Myocyte (in vitro differentiated cells): Measurements from ENCODE around the gene NHEJ1. TPM values are rescaled to one million over a fixed set of nuclear protein-coding genes. Genes with fewer than 3 reads are reported as not detected.

Source experiments
- DNase-seq: peaks from one replicate; pipeline ENCODE4 v3.0.0-alpha.2; 2012; ENCODE audit warnings: low read depth
- total RNA-seq: library from RNA; depleted of rRNA; stranded (reverse); fragments of >200 nt; gene quantifications from 2 replicates; pipeline ENCODE4 v1.2.3, GENCODE V29; 2014

Gene NHEJ1
- total RNA-seq, 1 donor from 2014 or later, result 13.6 TPM

DNA sequence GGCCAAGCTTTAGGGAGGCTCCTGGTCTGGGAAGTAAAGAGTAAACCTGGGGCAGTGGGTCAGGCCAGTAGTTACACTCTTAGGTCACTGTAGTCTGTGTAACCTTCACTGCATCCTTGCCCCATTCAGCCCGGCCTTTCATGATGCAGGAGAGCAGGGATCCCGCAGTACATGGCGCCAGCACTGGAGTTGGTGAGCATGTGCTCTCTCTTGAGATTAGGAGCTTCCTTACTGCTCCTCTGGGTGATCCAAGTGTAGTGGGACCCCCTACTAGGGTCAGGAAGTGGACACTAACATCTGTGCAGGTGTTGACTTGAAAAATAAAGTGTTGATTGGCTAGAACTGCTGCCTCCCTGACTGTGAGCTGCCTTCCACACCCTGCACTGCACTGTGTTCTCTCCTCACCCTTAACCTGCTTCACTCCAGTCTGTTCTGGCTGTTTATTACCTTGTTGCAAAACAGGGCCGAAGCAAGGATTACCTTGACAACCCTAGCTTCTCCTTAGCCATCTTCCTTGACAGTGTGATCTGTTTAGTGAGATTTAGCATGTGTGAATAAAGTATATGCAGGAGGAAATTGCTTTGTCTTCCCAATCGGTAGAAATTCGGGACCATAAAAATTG lies 22.6 kb upstream of the NHEJ1 start:
- DNase-seq, result no peak

DNA sequence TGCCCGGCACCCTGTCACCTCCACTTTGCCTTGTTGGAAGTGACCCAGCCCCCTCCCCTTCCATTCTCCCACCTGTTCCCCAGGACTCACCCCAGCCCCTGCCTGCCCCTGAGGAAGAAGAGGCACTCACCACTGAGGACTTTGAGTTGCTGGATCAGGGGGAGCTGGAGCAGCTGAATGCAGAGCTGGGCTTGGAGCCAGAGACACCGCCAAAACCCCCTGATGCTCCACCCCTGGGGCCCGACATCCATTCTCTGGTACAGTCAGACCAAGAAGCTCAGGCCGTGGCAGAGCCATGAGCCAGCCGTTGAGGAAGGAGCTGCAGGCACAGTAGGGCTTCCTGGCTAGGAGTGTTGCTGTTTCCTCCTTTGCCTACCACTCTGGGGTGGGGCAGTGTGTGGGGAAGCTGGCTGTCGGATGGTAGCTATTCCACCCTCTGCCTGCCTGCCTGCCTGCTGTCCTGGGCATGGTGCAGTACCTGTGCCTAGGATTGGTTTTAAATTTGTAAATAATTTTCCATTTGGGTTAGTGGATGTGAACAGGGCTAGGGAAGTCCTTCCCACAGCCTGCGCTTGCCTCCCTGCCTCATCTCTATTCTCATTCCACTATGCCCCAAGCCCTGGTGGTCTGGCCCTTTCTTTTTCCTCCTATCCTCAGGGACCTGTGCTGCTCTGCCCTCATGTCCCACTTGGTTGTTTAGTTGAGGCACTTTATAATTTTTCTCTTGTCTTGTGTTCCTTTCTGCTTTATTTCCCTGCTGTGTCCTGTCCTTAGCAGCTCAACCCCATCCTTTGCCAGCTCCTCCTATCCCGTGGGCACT lies 21.9 kb upstream of the NHEJ1 start:
- no peak for DNase-seq

DNA sequence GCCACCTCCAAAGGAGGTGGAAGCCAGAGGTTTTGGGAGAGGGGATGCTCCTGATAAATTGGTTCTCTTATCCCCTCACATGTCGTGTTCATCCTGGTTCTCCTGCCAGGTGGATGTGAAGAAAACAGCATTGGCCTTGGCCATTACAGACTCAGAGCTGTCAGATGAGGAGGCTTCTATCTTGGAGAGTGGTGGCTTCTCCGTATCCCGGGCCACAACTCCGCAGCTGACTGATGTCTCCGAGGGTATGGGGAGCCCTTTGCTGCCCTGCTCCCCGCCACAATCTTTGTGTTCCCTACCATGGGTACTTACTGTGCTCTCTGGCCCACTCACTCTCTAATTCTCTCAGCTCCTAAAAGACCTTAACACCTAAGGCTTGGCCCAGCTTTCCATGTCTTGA lies 20.9 kb upstream of the NHEJ1 start:
- DNase-seq, result no peak

DNA sequence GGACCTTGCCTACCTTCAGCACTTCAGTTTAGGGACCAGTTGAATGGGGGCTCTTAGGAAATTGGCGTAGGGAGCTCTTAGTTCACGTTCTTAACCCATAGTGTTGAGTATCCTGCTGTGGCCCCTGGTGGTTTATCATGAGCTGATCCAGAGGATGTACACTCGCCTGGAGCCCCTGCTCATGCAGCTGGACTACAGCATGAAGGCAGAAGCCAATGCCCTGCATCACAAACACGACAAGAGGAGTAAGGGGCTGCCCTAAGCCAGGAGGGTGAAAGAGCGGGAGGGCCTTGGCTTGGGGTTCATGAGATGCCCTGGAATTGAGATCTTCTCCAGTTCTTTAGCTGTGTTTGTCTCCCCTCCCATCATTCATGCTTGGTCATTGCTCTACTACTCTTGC lies 20.3 kb upstream of the NHEJ1 start:
- DNase-seq, result no peak

DNA sequence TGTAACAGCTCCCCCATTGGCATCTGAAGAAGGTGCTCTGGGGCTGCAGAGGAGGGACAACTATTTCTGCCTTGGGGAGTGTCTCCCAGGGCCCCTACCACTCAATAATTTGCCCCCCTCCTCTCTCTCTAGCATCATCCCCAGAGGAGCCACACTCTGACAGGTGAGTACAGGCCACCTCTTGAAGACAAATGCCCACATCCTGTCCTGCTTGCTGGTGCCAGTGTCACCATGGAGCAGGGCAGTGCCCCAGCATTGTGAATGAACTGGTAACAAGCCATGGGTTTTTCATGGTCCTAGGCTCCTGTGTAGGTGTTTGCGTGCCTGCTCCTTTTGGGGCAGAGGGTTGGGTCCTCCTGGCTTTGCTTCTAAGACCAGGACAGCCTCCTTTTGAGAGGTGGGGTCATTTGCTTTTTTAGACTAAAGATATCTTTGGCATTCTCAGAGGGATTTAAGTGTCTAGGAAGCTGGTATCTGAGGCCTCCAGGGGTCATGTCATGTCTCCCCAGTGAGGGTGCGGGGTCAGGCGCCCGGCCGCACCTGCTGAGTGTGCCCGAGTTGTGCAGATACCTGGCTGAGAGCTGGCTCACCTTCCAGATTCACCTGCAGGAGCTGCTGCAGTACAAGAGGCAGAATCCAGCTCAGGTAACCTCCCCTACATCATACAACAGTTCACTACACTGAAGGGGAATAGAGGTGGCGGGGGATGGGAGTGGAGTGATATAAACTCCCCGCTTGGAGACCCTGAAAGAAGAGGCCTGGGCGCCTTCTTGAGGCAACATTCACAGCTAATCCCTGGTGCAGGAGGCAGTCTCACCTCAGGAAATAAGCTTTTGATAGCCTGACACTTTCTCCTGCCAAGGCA lies 19.2 kb upstream of the NHEJ1 start:
- DNase-seq, result no peak

DNA sequence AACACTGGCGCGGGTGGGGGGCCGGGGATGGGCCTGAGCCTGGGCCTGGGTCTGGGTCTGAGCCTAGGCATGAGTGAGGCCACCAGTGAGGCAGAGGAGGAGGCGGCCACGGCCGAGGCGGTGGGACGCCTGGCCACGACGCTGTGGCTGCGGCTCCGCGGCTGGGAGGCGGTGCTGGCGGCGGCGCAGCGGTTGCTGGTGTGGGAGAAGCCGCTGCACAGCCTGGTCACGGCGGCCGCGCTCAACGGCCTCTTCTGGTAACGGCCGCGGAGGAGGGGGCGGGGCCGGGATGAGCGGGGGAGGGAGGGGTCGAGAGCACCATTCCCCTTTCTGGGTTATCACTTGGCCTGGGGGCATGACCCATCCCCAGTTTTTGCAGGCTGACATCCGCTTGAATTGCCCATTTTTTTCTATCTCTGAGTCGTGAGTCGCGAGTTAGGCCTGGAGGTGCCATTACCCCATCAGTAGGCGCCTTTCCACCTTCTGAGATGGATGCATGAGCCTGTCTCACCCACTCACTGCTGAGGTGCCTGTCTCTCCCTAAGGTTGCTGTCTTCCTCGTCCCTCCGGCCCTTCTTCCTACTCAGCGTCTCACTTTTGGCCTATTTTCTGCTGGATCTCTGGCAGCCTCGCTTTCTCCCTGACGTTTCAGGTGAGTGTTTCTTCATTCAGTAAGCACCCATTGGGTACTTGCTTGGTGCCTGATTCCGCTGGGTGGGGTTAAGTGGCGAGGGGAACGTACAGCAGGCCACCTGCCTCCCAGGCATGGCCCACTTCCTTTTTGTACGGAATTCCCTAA lies 18.0 kb upstream of the NHEJ1 start:
- DNase-seq, result peak; percentile 39

DNA sequence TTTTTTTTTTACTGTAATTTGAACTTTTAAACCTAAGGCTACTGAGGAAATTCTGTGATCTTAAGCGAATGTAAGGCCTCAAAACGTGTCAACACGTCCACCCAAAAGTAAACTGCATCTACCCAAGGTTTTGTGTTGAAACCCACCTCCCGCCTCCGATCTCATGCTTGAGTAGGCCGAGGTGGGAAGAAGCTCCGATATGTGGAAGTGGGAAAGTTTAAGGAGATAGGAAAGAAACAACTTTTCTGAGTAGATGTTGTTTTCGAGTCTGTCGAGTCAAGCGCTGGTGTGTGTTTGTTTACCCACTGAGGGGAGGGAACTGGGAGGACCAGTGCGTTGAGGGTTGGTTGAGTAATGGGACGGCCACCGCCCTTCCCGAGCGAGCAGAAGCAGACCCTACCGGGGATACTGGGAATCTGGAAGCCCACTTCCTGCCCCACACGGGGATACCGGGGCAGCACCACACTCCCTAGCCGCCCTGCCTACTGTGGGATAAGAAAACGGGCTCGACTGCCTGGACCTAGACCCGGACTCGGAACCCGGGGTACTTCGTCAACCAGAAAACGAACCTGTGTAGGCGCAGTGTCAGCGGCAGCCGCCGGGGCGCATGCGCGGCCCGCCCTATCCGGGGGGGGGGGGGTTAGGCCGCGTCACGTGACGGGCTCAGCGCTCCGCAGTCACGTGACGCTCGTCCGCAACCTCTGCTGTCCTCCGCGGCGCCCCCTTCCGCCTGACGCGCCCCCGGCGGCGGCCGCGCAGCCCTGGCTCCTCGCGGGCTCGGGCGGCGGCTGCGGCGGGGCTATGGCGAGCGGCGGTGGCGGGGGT lies 17.1 kb upstream of the NHEJ1 start, which contains the start of gene RETREG2:
Gene RETREG2, plus strand, starts transcription at position 724 of the 825 bp plus-strand sequence. Its CDS starts 78 bp downstream, at position 802.
- peak; percentile 89 for DNase-seq

DNA sequence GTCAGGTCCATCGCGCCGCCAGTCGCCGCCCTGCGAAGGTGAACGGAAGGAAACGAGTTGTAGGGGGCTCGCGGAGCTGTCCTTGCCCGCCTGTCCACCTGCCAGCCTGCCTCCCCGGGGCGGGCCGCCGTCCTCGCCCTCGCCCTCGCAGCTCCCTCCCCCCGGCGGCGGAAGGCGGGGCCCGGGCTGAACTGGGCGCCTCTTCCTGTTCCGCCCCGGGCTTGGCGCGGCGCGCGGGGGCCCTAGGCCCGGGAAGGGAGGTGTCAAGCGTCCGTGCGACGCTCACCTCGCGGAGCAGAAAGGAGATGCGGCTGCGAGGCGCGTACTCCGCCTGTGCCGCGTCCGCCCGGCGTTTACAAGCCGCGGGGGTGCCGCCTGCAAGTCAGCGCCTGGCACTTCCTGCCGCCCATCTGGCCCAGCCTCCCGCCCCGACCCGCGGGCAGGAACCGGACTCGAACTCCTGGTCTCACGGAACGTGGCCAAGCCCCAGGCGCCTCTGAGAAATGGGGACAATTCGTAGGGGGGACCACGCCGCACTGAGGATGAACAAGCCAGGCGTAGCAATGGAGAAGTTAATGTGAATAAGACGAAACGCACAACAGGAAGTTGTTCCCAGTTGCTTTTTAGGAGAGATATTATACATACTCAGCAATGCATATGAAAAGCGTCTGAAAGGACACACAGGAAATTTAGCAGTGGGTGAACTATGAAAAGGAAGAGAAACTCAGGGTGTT lies 16.4 kb upstream of the NHEJ1 start, which contains the start of gene CNPPD1:
Gene CNPPD1, minus strand, starts transcription at position 108 of the 734 bp plus-strand sequence. Its CDS starts 97 bp downstream, at position 11.
- DNase-seq, result peak; percentile 87

DNA sequence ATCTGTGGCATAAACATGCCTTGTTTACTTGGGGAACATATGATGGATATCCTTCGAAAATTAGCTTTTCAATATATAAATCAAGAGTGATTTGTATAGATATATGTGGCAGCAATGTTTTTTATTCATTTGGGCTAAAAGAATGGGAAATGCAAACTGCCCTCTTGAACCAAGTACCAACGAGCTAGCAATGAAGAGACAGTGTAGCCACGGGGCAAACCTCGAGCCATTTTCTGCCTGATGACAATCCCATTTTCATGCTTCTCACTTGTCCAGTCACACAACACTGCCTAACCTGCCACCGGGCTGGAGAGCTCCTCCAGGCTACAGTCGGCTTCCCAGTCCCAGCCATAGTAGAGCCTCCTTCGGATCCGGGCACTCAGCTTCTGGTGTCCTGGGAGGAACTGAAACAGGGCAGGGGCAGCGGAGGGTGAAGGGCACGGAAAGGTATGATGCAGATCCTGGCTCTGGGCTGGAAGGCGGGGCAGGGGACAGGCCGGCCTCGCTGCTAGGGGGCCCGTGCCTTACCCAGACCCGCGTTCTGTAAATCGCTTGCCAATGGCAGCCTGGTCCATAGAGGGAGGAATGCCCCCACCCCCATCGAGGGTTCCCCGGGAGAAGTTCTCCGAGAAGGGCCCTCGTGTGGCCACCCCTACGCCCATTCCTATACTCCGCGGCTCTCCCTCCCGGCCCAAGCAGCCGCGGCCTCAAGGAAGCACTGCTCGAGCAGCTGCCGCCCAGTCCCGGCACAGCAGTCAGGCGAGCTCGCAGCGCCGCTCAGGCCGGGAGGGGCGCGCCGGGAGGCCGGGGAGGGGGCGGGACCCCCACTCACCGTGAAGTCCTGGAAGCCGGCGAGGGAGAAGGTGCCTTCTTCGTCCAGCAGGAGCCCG lies 15.6 kb upstream of the NHEJ1 start:
- DNase-seq, result peak; percentile 69

DNA sequence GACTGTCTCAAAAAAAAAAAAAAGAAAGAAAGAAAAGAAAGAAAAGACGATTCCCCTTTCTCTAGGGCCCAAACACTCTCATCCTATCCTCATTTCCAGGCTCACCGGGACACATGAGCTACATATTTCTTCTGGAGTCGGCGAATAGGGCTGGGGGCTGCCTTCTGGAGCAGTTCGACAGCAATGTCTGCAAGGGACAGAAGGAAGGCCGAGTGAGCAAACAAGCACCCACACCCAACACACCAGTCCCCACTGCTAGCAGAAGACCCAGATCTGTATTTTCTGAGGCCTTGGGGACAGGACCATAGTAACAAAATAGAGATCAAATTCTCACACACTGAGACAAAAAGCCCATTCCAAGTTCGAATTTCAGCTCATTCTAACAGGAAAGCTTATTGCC lies 14.9 kb upstream of the NHEJ1 start:
- DNase-seq, result no peak

DNA sequence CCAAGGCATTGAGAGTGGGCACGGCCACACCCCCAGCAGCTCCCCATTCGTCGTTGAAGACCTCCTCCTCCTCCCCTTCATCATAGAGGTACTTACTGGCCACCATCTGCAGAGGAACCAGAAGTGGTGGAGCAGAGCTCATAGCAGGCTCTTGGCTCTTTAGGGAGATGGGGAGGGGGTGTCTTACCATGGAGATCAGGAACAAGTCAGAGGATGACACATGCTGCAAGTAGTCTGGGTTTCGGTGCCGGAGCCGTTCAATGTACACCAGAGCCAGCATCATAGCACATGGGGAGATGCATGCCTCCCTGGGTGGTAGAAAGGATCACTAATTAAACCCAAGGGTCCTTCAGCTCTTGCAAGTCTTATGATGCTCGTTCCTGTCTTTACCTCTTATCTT lies 14.2 kb upstream of the NHEJ1 start:
- no peak for DNase-seq

DNA sequence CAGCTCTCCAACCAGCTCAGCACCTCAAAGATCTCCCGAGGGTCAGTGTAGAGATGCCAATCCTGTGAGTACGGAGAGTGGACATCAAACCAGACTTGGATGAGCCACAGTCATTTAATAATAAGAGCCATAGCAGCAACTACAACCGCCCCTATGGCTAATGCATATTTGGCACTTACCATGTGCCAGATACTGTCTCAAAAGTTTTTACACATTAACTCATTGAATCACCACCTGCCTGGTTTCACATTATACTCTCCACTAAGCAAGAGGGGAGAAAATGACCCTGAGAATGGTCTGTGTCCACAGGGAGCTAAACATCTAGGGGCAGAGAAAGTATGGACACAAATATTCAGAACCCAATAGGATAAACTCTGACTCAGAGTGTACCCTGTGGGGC lies 13.5 kb upstream of the NHEJ1 start:
- no peak for DNase-seq

DNA sequence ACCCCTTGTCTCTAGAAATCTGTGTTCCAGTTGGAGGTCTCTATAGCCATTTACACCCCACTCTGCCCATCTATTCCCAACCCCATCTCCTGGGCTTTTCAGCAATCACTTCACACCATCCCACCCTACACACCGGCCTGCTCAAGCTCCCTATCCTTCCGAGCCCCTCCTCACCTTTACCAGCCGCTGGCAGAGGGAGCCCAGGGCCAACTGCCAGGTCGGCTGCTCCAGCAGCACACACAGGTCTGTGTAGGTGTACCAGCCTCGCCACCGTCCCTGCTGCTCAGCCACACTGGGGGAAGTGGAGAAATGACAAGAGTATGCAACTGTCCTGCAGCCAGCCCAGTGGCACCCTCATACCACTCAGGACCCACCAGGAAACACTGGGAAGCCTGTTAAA lies 12.6 kb upstream of the NHEJ1 start:
- DNase-seq, result no peak

DNA sequence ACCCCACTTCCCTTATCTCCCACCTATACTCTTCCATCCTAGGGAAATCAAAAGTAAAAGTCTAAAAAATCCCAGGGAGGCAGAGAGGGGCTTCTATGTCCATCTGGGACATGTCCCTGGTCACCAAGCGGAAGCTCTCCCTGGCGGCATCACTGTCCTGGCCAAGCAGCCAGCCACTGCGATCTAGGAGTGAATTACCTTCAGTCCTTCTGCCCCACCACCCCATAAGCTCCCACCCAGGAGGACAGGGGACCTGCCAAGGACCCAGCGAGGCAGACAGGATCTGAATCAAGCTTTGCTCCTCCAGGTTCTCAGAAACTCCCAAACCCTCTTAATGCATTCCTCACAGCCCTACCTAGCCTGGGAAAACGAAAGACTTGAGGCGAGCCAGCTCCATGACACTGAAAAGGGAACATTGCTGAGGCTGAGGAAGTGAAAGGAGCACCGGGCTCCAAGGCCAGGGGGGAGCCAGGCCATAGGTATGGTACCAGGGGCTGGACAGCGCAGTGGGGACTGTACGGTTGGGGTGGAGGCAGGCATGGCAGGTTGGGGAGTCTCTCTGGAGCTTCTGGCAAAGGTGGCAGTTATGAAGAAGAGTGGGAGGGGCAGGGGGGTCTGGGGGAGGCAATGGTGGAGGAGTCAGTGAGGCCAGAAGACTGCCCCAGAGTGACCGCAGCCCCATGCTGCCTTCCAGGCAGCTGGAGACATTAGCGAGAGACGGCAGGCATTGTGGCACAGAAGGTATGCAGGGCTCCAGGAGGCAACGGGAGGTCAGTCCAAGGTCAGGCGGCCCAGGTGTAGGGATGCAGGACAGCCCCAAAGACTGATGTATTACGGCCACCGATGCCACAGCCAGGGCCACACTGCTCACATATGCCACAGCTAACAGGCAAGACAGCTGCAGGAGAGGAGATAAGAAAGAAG lies 11.9 kb upstream of the NHEJ1 start:
- no peak for DNase-seq

DNA sequence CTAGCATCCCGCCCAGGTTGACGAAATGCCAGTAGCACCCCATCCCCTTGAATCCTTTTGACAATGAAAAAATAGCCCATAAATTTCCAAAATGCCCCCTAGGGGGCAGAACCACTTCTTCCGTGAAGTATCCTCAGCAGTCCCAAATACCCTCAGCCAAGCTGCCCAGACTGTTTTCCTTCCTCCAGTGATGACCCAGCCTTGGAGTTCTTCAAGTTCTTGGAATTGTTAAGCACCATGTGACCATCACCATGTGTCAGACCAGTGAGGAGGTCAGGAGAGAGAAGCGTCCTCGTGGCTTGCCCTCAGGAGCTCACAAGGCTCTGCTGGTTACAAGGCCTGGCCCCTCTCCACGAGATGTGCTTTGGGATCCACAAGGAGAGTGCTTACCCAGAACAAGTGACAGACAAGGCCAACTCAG lies 10.6 kb upstream of the NHEJ1 start:
- DNase-seq, result peak; percentile 93

DNA sequence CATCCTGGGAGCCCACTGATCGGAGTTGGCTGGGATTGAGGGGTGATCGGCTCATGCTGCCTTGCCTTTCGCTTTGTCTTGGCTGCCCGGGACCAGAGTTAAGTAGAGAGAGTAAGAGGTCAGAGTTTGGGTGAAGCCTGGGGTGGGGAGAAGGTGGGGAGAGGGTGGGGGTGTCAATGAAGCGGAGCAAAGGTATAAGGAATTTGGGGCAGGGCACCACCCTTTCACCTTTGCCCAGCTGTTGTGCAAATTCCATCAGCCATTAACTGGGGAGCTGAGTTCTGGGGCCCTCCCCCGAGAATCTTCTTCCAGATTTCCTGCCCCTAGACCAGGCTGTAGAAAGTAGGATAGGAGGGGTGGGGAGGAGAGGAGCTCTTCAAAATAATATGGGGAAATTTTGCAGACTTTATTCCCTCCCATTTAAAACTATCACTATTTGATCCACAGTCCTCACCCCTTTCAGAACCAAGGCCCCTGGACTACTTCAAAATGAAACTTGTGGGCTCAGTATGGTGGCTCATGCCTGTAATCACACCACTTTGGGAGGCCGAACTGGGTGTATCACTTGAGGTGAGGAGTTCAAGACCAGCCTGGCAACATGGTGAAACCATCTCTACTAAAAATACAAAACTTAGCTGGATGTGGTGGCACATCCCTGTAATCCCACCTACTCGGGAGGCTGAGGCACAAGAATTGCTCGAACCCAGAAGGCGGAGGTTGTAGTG lies 9.5 kb upstream of the NHEJ1 start, which contains the start of gene SLC23A3:
Gene SLC23A3, minus strand, starts transcription at position 100 of the 725 bp plus-strand sequence. Its CDS starts 45 bp downstream, at position 55.
- DNase-seq, result no peak
